Kidney epithelial cell (primary cell): ENCODE results near the gene TMEM260. TPM values are rescaled to one million over a fixed set of nuclear protein-coding genes. Genes with fewer than 3 reads are reported as not detected.
"Not testable (repeated sequence)": the region's sequence is repeated elsewhere in the genome, so short reads cannot be mapped to it uniquely, and the experiment has no call there.

Source experiments
- DNase-seq: peaks from one replicate; pipeline ENCODE4 v3.0.0-alpha.2; 2010; ENCODE audit warnings: low read depth
- H3K27me3 ChIP-seq: 2 replicates; pipeline ENCODE4 v1.6.0; 2011; ENCODE audit warnings: low read length; ENCODE audit not compliant: control insufficient read depth, insufficient read depth
- H3K36me3 ChIP-seq: 2 replicates; pipeline ENCODE4 v1.5.1; 2011; ENCODE audit warnings: low read length; ENCODE audit not compliant: control insufficient read depth, insufficient read depth
- H3K4me3 ChIP-seq: 2 replicates; pipeline ENCODE4 v1.5.1; 2011; ENCODE audit warnings: low read depth, mild to moderate bottlenecking, control low read depth, low read length
- total RNA-seq: library from RNA; depleted of rRNA; stranded (reverse); fragments of >200 nt; gene quantifications from 2 replicates; pipeline ENCODE4 v1.2.3, GENCODE V29; 2015
- TF ChIP-seq, protein P1 (sequence below): IDR thresholded peaks from 2 replicates; pipeline ENCODE4 v1.5.1; 2011; ENCODE audit warnings: mild to moderate bottlenecking, moderate library complexity, low read length, control low read depth, inconsistent platforms; ENCODE audit not compliant: insufficient read depth, poor library complexity, severe bottlenecking

TMEM260 gene
- total RNA-seq, 1 donor from 2014 or later, result 16.5 TPM

- no peak overlapping the region for H3K4me3 ChIP-seq
- TF ChIP-seq, protein P1, sequence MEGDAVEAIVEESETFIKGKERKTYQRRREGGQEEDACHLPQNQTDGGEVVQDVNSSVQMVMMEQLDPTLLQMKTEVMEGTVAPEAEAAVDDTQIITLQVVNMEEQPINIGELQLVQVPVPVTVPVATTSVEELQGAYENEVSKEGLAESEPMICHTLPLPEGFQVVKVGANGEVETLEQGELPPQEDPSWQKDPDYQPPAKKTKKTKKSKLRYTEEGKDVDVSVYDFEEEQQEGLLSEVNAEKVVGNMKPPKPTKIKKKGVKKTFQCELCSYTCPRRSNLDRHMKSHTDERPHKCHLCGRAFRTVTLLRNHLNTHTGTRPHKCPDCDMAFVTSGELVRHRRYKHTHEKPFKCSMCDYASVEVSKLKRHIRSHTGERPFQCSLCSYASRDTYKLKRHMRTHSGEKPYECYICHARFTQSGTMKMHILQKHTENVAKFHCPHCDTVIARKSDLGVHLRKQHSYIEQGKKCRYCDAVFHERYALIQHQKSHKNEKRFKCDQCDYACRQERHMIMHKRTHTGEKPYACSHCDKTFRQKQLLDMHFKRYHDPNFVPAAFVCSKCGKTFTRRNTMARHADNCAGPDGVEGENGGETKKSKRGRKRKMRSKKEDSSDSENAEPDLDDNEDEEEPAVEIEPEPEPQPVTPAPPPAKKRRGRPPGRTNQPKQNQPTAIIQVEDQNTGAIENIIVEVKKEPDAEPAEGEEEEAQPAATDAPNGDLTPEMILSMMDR, result no peak
- no peak for DNase-seq
- H3K27me3 ChIP-seq, result no peaks in the 10 kb centered on the region
- H3K36me3 ChIP-seq, result no peaks in the 10 kb centered on the region
These were observed 96.4 kb downstream of the TMEM260 start for GRCh38 chr14:56676042-56676441.

GRCh38 chr14:56678838-56679237 lies 99.2 kb downstream of the TMEM260 start:
- Histone ChIP-seq H3K27me3 (no peaks in the 10 kb centered on the region), H3K4me3 (no peak overlapping the region), H3K36me3 (no peaks in the 10 kb centered on the region)
- TF ChIP-seq, protein P1, result no peak
- no peak for DNase-seq

- DNase-seq, result no peak
- Histone ChIP-seq H3K4me3 (no peak overlapping the region), H3K36me3 (no peaks in the 10 kb centered on the region), H3K27me3 (no peaks in the 10 kb centered on the region)
- TF ChIP-seq, protein P1, result peak; percentile 43
These were observed 106.8 kb downstream of the TMEM260 start for GRCh38 chr14:56686416-56686815.

DNA sequence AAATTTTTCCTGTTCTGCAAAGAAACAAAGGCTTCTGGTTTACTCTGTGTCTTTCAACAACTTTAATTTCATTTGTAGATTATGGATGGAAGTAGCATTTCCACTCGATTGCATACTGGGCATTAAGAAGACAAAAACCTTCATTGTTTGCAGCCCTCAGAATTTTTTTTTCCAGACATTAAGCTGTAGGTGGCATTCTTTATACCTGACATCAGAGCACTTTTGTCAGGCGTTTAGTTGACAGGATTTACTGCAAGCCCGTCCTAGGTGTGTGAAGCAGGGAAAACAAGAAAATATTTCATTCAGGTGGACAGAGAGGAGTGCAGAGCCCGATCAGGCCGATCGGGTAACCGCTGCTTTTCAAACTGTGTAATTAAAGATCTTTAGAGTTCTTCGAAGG lies 107.5 kb downstream of the TMEM260 start:
- H3K27me3 ChIP-seq, result no peaks in the 10 kb centered on the region
- no peak overlapping the region for H3K4me3 ChIP-seq
- TF ChIP-seq, protein P1, result no peak
- peak; percentile 9 for DNase-seq
- no peaks in the 10 kb centered on the region for H3K36me3 ChIP-seq

GRCh38 chr14:56694609-56695008 lies 115.0 kb downstream of the TMEM260 start:
- Histone ChIP-seq H3K27me3 (no peaks in the 10 kb centered on the region), H3K4me3 (no peak overlapping the region), H3K36me3 (no peaks in the 10 kb centered on the region)
- TF ChIP-seq, protein P1, result no peak
- DNase-seq, result no peak

GRCh38 chr14:56695216-56695615 lies 115.6 kb downstream of the TMEM260 start:
- not testable (repeated sequence) for DNase-seq, H3K27me3 ChIP-seq, H3K36me3 ChIP-seq, H3K4me3 ChIP-seq

Other genes with a start within 250 kb of the TMEM260 start
- gene OTX2, start 230.7 kb downstream of the TMEM260 start, total RNA-seq, result not detected in 2 replicates